Endothelial cell of umbilical vein (primary cell): ENCODE data around the gene SMAD7. TPM values are rescaled to one million over a fixed set of nuclear protein-coding genes. Genes with fewer than 3 reads are reported as not detected.

ENCODE experiments used
- BruUV-seq: library from RNA; stranded (reverse); fragments of 400-500 nt; replicated peaks from 2 replicates; lab custom pipeline; 2021; lab: Mats Ljungman, UMichigan
- CTCF ChIA-PET: fragments of 300-600, 350-600 bp; sonication (Branson Sonifier 250); formaldehyde crosslinking; loops from one replicate; lab custom pipeline; 2021; ENCODE audit warnings: antibody characterized with exemption, inconsistent platforms; lab: Charles Lee
- POLR2A ChIA-PET: fragments of 300-600, 350-600 bp; sonication (Branson Sonifier 250); formaldehyde crosslinking; loops from one replicate; lab custom pipeline; 2021; ENCODE audit warnings: antibody characterized with exemption, inconsistent platforms; lab: Charles Lee
- DNase-seq: peaks from one replicate; pipeline ENCODE4 v3.0.0-alpha.2; 2011; ENCODE audit warnings: low read depth, low spot score
- FAIRE-seq: peaks from 2 replicates; lab custom pipeline; 2011; peaks lifted over from hg19 to GRCh38; lab: Jason Lieb, UNC
- H2AFZ ChIP-seq: 2 replicates; pipeline ENCODE4 v1.6.0; 2012; ENCODE audit warnings: low read depth, low read length, control low read depth, inconsistent platforms
- H3K27ac ChIP-seq: 2 replicates; pipeline ENCODE4 v1.5.1; 2011; ENCODE audit warnings: low read depth, mild to moderate bottlenecking, control low read depth, low read length, moderate library complexity; ENCODE audit not compliant: insufficient read depth
- H3K27me3 ChIP-seq, 2 experiments: 2 replicates each; pipeline versions ENCODE4 v1.6.0 to v1.6.1; 2011; ENCODE audit warnings: low read length in 2 of 2, mixed read lengths in 1 of 2; ENCODE audit not compliant: control insufficient read depth in 2 of 2, insufficient read depth in 2 of 2
- H3K36me3 ChIP-seq, 2 experiments: 2 replicates in 1 of 2; 3 replicates in 1 of 2; pipeline ENCODE4 v1.5.1; 2011; ENCODE audit warnings: low read length in 2 of 2, mild to moderate bottlenecking in 1 of 2, moderate library complexity in 1 of 2; ENCODE audit not compliant: control insufficient read depth in 2 of 2, insufficient read depth in 2 of 2; ENCODE audit errors: extremely low read depth in 1 of 2
- H3K4me1 ChIP-seq: 3 replicates; pipeline ENCODE4 v1.5.1; 2011; ENCODE audit warnings: mild to moderate bottlenecking, low read length; ENCODE audit not compliant: control insufficient read depth, insufficient read depth; ENCODE audit errors: extremely low read depth
- H3K4me2 ChIP-seq: 2 replicates; pipeline ENCODE4 v1.6.1; 2011; ENCODE audit warnings: low read length, control low read depth, mixed read lengths; ENCODE audit not compliant: insufficient read depth
- H3K4me3 ChIP-seq, 3 experiments: fragments of 200-600 bp in 1 of 3; sonication (generic), shearing (Covaris generic) in 1 of 3; replicated peaks in 1 of 3; 2 replicates each; pipeline ENCODE4 v1.5.1; 2011 to 2016; ENCODE audit warnings: control low read depth in 3 of 3, low read length in 3 of 3, mild to moderate bottlenecking in 2 of 3, inconsistent platforms in 1 of 3, low read depth in 1 of 3, moderate library complexity in 1 of 3; ENCODE audit not compliant: insufficient read depth in 1 of 3
- H3K79me2 ChIP-seq: 2 replicates; pipeline ENCODE4 v1.6.0; 2012; ENCODE audit warnings: low read length, inconsistent platforms; ENCODE audit not compliant: control insufficient read depth, insufficient read depth
- H3K9ac ChIP-seq: replicated peaks from 2 replicates; pipeline ENCODE3; 2011; ENCODE audit warnings: low read length, control low read depth; ENCODE audit not compliant: insufficient read depth; ENCODE audit errors: extremely low read depth
- H3K9me1 ChIP-seq: replicated peaks from 3 replicates; pipeline ENCODE4 v1.6.0; 2011; ENCODE audit warnings: mild to moderate bottlenecking, low read length; ENCODE audit not compliant: control insufficient read depth, insufficient read depth; ENCODE audit errors: extremely low read depth
- H3K9me3 ChIP-seq: replicated peaks from 2 replicates; pipeline ENCODE4 v1.5.1; 2012; ENCODE audit warnings: low read length, inconsistent platforms; ENCODE audit not compliant: control insufficient read depth, insufficient read depth
- H4K20me1 ChIP-seq: replicated peaks from 2 replicates; pipeline ENCODE3; 2011; ENCODE audit warnings: mild to moderate bottlenecking, low read length; ENCODE audit not compliant: control insufficient read depth, insufficient read depth; ENCODE audit errors: extremely low read depth
- EZH2 ChIP-seq: IDR thresholded peaks from 2 replicates; pipeline ENCODE4 v1.6.1; 2012; ENCODE audit warnings: borderline replicate concordance, low read depth, mild to moderate bottlenecking, moderate library complexity, low read length, inconsistent platforms; ENCODE audit not compliant: severe bottlenecking
- FOS ChIP-seq: IDR thresholded peaks from 2 replicates; pipeline ENCODE4 v1.6.1; 2011; ENCODE audit warnings: mild to moderate bottlenecking, low read length, moderate library complexity, borderline replicate concordance; ENCODE audit not compliant: insufficient read depth
- GATA2 ChIP-seq: IDR thresholded peaks from 2 replicates; pipeline ENCODE4 v1.7.0; 2011; ENCODE audit warnings: low read depth, mild to moderate bottlenecking, moderate library complexity, mixed read lengths, low read length; ENCODE audit not compliant: insufficient read length, insufficient read depth
- JUN ChIP-seq: IDR thresholded peaks from 2 replicates; pipeline ENCODE4 v1.6.1; 2011; ENCODE audit warnings: borderline replicate concordance, low read depth; ENCODE audit not compliant: insufficient read length, insufficient read depth
- MYC ChIP-seq: IDR thresholded peaks from one replicate; pipeline ENCODE4 v1.6.1; 2011; ENCODE audit warnings: mild to moderate bottlenecking, low read depth, low read length
- POLR2A ChIP-seq: IDR thresholded peaks from 2 replicates; pipeline ENCODE4 v1.6.1; 2012; ENCODE audit warnings: low read depth, mild to moderate bottlenecking, control low read depth, low read length
- POLR2AphosphoS5 ChIP-seq: IDR thresholded peaks from 2 replicates; pipeline ENCODE4 v1.6.1; 2012; ENCODE audit warnings: low read depth, mild to moderate bottlenecking, control low read depth, low read length, moderate library complexity; ENCODE audit not compliant: insufficient read depth
- dilution Hi-C: fragments of 300-500 bp; cut with MboI; formaldehyde crosslinking; loops from one replicate; pipeline ENCODE4 v1.15.0; 2019; ENCODE audit warnings: low sequenced_read_pairs; ENCODE audit not compliant: extremely low pct_ligation_motif_present
- intact Hi-C: fragments of 100-400 bp; cut with micrococcal nuclease; formaldehyde crosslinking; loops from one replicate; pipeline ENCODE4 v1.10.0; 2022
- polyA plus RNA-seq, 4 experiments: library from polyadenylated mRNA; depleted of rRNA in 3 of 4; stranded (reverse) in 3 of 4; unstranded in 1 of 4; fragments of >200 nt; gene quantifications; 2 replicates each; pipeline versions ENCODE4 v1.2.1 to v1.2.3, GENCODE V29; 2011 to 2012; ENCODE audit warnings: missing spikeins in 1 of 4
- total RNA-seq: library from RNA; stranded (reverse); gene quantifications from 2 replicates; pipeline ENCODE4 v1.2.3, GENCODE V29; 2021
- TF ChIP-seq, protein P1 (sequence below): IDR thresholded peaks from 2 replicates; pipeline ENCODE4 v1.6.1; 2011; ENCODE audit not compliant: insufficient read depth, insufficient read length
- TF ChIP-seq, protein P2 (sequence below), 2 donors: IDR thresholded peaks; 1 replicate in 1 of 2; 2 replicates in 1 of 2; pipeline ENCODE4 v1.5.1; 2011; ENCODE audit warnings: low read length in 2 of 2, mild to moderate bottlenecking in 2 of 2, moderate library complexity in 2 of 2, control low read depth in 1 of 2, inconsistent platforms in 1 of 2, low read depth in 1 of 2; ENCODE audit not compliant: insufficient read depth in 1 of 2; ENCODE audit errors: extremely low read depth in 1 of 2

Gene SMAD7
- total and polyA plus RNA-seq, 2 donors (not counting 3 experiments of a cell fraction or from before 2014, with no cell fraction given), result 3.6 to 8.0 TPM

DNA sequence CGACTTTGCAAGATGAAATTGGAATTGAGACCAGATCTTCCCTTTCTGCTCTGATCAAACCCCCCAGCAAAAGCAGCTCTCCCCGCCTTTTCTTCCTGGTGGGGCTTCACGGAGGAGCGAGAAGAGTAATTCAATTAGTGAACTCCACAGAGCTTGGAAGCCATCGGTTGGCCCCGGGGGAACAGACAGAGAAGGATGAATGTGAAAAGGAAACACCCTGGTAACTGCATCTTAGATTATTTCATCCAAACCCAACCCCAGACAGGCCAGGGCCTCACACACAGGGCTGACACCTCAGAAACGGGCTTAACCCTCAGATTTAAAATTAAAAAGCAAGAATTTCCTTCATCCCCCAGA lies 18.3 kb downstream of the SMAD7 start:
- no peaks in the 10 kb centered on the region for H4K20me1 ChIP-seq
- H3K4me2 ChIP-seq, result peak overlapping the region; percentile 25
- no peak for DNase-seq
- no peak overlapping the region for H3K4me3 ChIP-seq
- H3K27me3 ChIP-seq, result no peaks in the 10 kb centered on the region
- H3K79me2 ChIP-seq, result peaks cover 28% of the 10 kb centered on the region
- intact Hi-C loops (loop anchor here (1.0 kb wide), 1 partner anchor 8 kb away; no protein-coding TSS in a partner anchor), dilution Hi-C loops (no loop called here)
- peaks cover 81% of the 10 kb centered on the region for H3K4me1 ChIP-seq
- H3K36me3 ChIP-seq, result no peaks in the 10 kb centered on the region
- peak overlapping the region; percentile 36 for H3K9ac ChIP-seq
- ChIA-PET CTCF (interaction anchor here (1.2 to 1.3 kb wide), 3 partner anchors 8 to 30 kb away, joined by 3 to 8 read pairs (median 4); no protein-coding TSS in a partner anchor), POLR2A (interaction anchor here (1.7 kb wide), 1 partner anchor 30 kb away, joined by 3 read pairs; no protein-coding TSS in a partner anchor)
- TF ChIP-seq POLR2AphosphoS5, result no peak
- TF ChIP-seq, protein P1, sequence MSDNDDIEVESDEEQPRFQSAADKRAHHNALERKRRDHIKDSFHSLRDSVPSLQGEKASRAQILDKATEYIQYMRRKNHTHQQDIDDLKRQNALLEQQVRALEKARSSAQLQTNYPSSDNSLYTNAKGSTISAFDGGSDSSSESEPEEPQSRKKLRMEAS, result no peak
- no peak for TF ChIP-seq EZH2
- TF ChIP-seq MYC, result no peak
- TF ChIP-seq FOS, result no peak
- TF ChIP-seq, protein P2, sequence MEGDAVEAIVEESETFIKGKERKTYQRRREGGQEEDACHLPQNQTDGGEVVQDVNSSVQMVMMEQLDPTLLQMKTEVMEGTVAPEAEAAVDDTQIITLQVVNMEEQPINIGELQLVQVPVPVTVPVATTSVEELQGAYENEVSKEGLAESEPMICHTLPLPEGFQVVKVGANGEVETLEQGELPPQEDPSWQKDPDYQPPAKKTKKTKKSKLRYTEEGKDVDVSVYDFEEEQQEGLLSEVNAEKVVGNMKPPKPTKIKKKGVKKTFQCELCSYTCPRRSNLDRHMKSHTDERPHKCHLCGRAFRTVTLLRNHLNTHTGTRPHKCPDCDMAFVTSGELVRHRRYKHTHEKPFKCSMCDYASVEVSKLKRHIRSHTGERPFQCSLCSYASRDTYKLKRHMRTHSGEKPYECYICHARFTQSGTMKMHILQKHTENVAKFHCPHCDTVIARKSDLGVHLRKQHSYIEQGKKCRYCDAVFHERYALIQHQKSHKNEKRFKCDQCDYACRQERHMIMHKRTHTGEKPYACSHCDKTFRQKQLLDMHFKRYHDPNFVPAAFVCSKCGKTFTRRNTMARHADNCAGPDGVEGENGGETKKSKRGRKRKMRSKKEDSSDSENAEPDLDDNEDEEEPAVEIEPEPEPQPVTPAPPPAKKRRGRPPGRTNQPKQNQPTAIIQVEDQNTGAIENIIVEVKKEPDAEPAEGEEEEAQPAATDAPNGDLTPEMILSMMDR (IDR thresholded peaks at IDR 0.05; ENCODE audit: extremely low read depth in 1 of 2, insufficient read depth in 1 of 2, low read depth in 1 of 2, low read length in 2 of 2), result no peak
- TF ChIP-seq GATA2, result no peak
- TF ChIP-seq POLR2A, result no peak
- no peak for TF ChIP-seq JUN
- H3K9me3 ChIP-seq, result no peaks in the 10 kb centered on the region
- H3K9me1 ChIP-seq, result no peaks in the 10 kb centered on the region
- H3K27ac ChIP-seq, result peak overlapping the region; percentile 56
- FAIRE-seq, result peak; percentile 59
- peak overlapping the region; percentile 30 for H2AFZ ChIP-seq
- no TSS peak for BruUV-seq
